Measurements from ENCODE around the gene VWA3B. TPM values are rescaled to one million over a fixed set of nuclear protein-coding genes. Genes with fewer than 3 reads are reported as not detected.

Gene VWA3B
- total and polyA plus RNA-seq, 2 of the 4 experiments (the other 2 are of a cell fraction), result not detected

DNA sequence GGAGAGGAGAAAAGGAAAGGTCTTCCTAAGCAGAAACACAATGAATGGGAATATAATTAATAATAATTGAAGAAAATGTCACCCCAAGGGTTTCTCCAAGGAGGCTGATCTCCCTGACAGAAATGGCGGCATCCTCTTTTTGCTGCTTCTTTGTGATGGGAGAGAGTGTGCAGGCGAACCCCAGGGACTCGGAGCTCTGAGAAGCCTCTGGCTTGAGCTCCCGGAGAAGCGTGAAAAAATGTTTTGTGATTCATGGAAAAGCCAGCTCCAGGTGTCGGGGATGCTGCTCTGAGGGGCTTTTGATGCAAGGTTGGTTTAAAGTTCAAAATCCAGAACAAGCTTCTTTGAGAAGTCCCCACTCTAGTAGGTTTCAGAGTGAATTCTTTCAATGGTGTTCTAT, 91.0 kb downstream of the VWA3B start:
- ChIA-PET CTCF (interaction anchor here (0.6 kb wide), 1 partner anchor 1258 kb away, joined by 3 read pairs; no protein-coding TSS in a partner anchor), POLR2A (ENCODE audit: unreplicated experiment) (no interaction called here)
- no peak overlapping the region for H2AFZ ChIP-seq (replicated peaks; ENCODE audit: low read length, poor library complexity)
- dilution Hi-C loops (cut with HindIII; ENCODE audit: low sequenced_read_pairs, unreplicated experiment), result no loop called here
- no peak overlapping the region for H3K56ac ChIP-seq (ENCODE audit: extremely low read depth, insufficient read depth, low read length)
- H2BK120ac ChIP-seq (ENCODE audit: low read depth, low read length), result no peak overlapping the region
- H3K9me3 ChIP-seq (ENCODE audit: control insufficient read depth, insufficient read depth, low read length), result no peaks in the 10 kb centered on the region
- no peak overlapping the region for H4K91ac ChIP-seq (ENCODE audit: insufficient read depth, low read depth, low read length)
- no peak overlapping the region for H3K27ac ChIP-seq (ENCODE audit: insufficient read depth, low read length)
- H2BK20ac ChIP-seq (ENCODE audit: low read depth, low read length), result no peak overlapping the region
- H3K18ac ChIP-seq (ENCODE audit: low read depth, low read length), result no peak overlapping the region
- H3K9ac ChIP-seq (ENCODE audit: low read depth, low read length), result no peak overlapping the region
- H3K4me3 ChIP-seq (ENCODE audit: insufficient read depth, low read depth, low read length), result no peak overlapping the region
- H3K79me1 ChIP-seq (ENCODE audit: low read depth in 1 of 2, low read length in 2 of 2), result no peaks in the 10 kb centered on the region
- BruUV-seq (replicated peaks), result no TSS peak
- H3K14ac ChIP-seq (replicated peaks; ENCODE audit: low read depth, low read length), result no peak overlapping the region
- H3K9me1 ChIP-seq (ENCODE audit: insufficient read depth, low read length), result no peaks in the 10 kb centered on the region
- no peaks in the 10 kb centered on the region for H3K36me3 ChIP-seq (ENCODE audit: control insufficient read depth, insufficient read depth, low read length)
- H3K4me1 ChIP-seq (ENCODE audit: control insufficient read depth, insufficient read depth, low read length), result no peaks in the 10 kb centered on the region
- H3K23ac ChIP-seq (ENCODE audit: low read depth, low read length), result no peak overlapping the region
- TF ChIP-seq RAD21 (IDR thresholded peaks at IDR 0.05; ENCODE audit: low read length), result no peak
- no peak for TF ChIP-seq RFX5 (IDR thresholded peaks at IDR 0.05; ENCODE audit: low read depth, low read length)
- no peak for TF ChIP-seq MXI1 (IDR thresholded peaks at IDR 0.05; ENCODE audit: borderline replicate concordance, low read depth, low read length)
- no peak for TF ChIP-seq CEBPB (IDR thresholded peaks at IDR 0.05; ENCODE audit: low read depth, low read length)
- TF ChIP-seq, protein P1, sequence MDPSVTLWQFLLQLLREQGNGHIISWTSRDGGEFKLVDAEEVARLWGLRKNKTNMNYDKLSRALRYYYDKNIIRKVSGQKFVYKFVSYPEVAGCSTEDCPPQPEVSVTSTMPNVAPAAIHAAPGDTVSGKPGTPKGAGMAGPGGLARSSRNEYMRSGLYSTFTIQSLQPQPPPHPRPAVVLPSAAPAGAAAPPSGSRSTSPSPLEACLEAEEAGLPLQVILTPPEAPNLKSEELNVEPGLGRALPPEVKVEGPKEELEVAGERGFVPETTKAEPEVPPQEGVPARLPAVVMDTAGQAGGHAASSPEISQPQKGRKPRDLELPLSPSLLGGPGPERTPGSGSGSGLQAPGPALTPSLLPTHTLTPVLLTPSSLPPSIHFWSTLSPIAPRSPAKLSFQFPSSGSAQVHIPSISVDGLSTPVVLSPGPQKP (IDR thresholded peaks at IDR 0.05; ENCODE audit: borderline replicate concordance, low read depth, low read length), result no peak
- TF ChIP-seq, protein P2, sequence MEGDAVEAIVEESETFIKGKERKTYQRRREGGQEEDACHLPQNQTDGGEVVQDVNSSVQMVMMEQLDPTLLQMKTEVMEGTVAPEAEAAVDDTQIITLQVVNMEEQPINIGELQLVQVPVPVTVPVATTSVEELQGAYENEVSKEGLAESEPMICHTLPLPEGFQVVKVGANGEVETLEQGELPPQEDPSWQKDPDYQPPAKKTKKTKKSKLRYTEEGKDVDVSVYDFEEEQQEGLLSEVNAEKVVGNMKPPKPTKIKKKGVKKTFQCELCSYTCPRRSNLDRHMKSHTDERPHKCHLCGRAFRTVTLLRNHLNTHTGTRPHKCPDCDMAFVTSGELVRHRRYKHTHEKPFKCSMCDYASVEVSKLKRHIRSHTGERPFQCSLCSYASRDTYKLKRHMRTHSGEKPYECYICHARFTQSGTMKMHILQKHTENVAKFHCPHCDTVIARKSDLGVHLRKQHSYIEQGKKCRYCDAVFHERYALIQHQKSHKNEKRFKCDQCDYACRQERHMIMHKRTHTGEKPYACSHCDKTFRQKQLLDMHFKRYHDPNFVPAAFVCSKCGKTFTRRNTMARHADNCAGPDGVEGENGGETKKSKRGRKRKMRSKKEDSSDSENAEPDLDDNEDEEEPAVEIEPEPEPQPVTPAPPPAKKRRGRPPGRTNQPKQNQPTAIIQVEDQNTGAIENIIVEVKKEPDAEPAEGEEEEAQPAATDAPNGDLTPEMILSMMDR (conservative IDR thresholded peaks at IDR 0.05; ENCODE audit: low read depth, low read length), result no peak
- TF ChIP-seq FOS (IDR thresholded peaks at IDR 0.05; ENCODE audit: low read depth, low read length), result no peak
- ATAC-seq (ENCODE audit: low read depth) (no peak), DNase-seq (no peak)
- 47% methylated on average over 3 of the region's 6 CpGs; no CpG with 5 or more reads in 1 of the 2 experiments for WGBS, 2 experiments (ENCODE audit: extremely low coverage in 2 of 2, insufficient read length in 1 of 2)
- H4K8ac ChIP-seq (ENCODE audit: low read depth in 2 of 2, low read length in 2 of 2), result no peak overlapping the region
- no peak overlapping the region for H2BK15ac ChIP-seq (ENCODE audit: low read depth, low read length)
- intact Hi-C loops (cut with micrococcal nuclease), result no loop called here
- no peak overlapping the region for H2AK5ac ChIP-seq (ENCODE audit: low read depth, low read length)
- H2BK5ac ChIP-seq (ENCODE audit: low read depth, low read length, poor library complexity, severe bottlenecking), result no peak overlapping the region
- H4K20me1 ChIP-seq (ENCODE audit: insufficient read depth, low read length), result no peaks in the 10 kb centered on the region
- H3K4me2 ChIP-seq (ENCODE audit: low read depth, low read length), result no peak overlapping the region
- no peak overlapping the region for H3K4ac ChIP-seq (ENCODE audit: low read depth, low read length)
- H4K5ac ChIP-seq (ENCODE audit: low read depth, low read length), result no peak overlapping the region
- peaks cover 16% of the 10 kb centered on the region for H3K27me3 ChIP-seq (ENCODE audit: control insufficient read depth, insufficient read depth, low read length)
- in situ Hi-C loops (cut with MboI; ENCODE audit: low sequenced_read_pairs), result no loop called here
- H2AK9ac ChIP-seq (replicated peaks; ENCODE audit: low read depth, low read length, poor library complexity), result no peak overlapping the region

Measured in IMR-90 (cell line).